ENCODE results near the gene PRPSAP2.
"Not testable (repeated sequence)": the region's sequence is repeated elsewhere in the genome, so short reads cannot be mapped to it uniquely, and the experiment has no call there.

Gene PRPSAP2

GRCh38 chr17:18889658-18890057 lies 31.7 kb downstream of the PRPSAP2 start:
- DNase-seq (ENCODE audit: low read depth in 2 of 2), result no peak

- no peak for DNase-seq (ENCODE audit: low read depth in 2 of 2)
These were observed 33.6 kb downstream of the PRPSAP2 start for GRCh38 chr17:18891541-18891940.

GRCh38 chr17:18896146-18896545 lies 38.2 kb downstream of the PRPSAP2 start:
- no peak for DNase-seq (ENCODE audit: low read depth in 2 of 2)

GRCh38 chr17:18896947-18897346 lies 39.0 kb downstream of the PRPSAP2 start:
- DNase-seq (ENCODE audit: low read depth in 2 of 2), result no peak

GRCh38 chr17:18904482-18904881 lies 46.6 kb downstream of the PRPSAP2 start:
- no peak for DNase-seq (ENCODE audit: low read depth in 2 of 2)

GRCh38 chr17:18905226-18905625 lies 47.3 kb downstream of the PRPSAP2 start:
- no peak for DNase-seq (ENCODE audit: low read depth in 2 of 2)

GRCh38 chr17:18910326-18910725 lies 52.4 kb downstream of the PRPSAP2 start:
- no peak for DNase-seq (ENCODE audit: low read depth in 2 of 2)

- DNase-seq (ENCODE audit: low read depth in 2 of 2), result no peak
These were observed 53.0 kb downstream of the PRPSAP2 start for GRCh38 chr17:18910881-18911280.

GRCh38 chr17:18916816-18917500 lies 59.0 kb downstream of the PRPSAP2 start:
- no peak for DNase-seq (ENCODE audit: low read depth in 2 of 2)

GRCh38 chr17:18917506-18918032 lies 59.6 kb downstream of the PRPSAP2 start:
- DNase-seq (ENCODE audit: low read depth in 2 of 2), result no peak

- no peak for DNase-seq (ENCODE audit: low read depth in 2 of 2)
These were observed 62.0 kb downstream of the PRPSAP2 start for GRCh38 chr17:18919963-18920362.

GRCh38 chr17:18920911-18921441 lies 63.0 kb downstream of the PRPSAP2 start:
- DNase-seq (ENCODE audit: low read depth in 2 of 2), result no peak

- no peak for DNase-seq (ENCODE audit: low read depth in 2 of 2)
These were observed 63.6 kb downstream of the PRPSAP2 start for GRCh38 chr17:18921485-18921884.

- no peak for DNase-seq (ENCODE audit: low read depth in 2 of 2)
These were observed 64.1 kb downstream of the PRPSAP2 start for GRCh38 chr17:18921912-18922451.

- DNase-seq (ENCODE audit: low read depth in 2 of 2), result not testable (repeated sequence)
These were observed 64.7 kb downstream of the PRPSAP2 start for GRCh38 chr17:18922596-18922995.

- DNase-seq (ENCODE audit: low read depth in 2 of 2), result no peak
These were observed 67.3 kb downstream of the PRPSAP2 start for GRCh38 chr17:18925187-18925586.

GRCh38 chr17:18928628-18929125 lies 70.7 kb downstream of the PRPSAP2 start:
- no peak for DNase-seq (ENCODE audit: low read depth in 2 of 2)

GRCh38 chr17:18932360-18933055 lies 74.6 kb downstream of the PRPSAP2 start:
- no peak for DNase-seq (ENCODE audit: low read depth in 2 of 2)

GRCh38 chr17:18933102-18934058 lies 75.4 kb downstream of the PRPSAP2 start:
- DNase-seq (ENCODE audit: low read depth in 2 of 2), result no peak

- DNase-seq (ENCODE audit: low read depth in 2 of 2), result no peak
These were observed 80.2 kb downstream of the PRPSAP2 start for GRCh38 chr17:18937981-18938691.

GRCh38 chr17:18938692-18939023 lies 80.7 kb downstream of the PRPSAP2 start:
- DNase-seq (ENCODE audit: low read depth in 2 of 2), result no peak

Data from stimulated activated CD4-positive, alpha-beta T cell treated with anti-CD3 and anti-CD28 coated beads, Interleukin-4, amount 100 ng/mL, for 48 hours (primary cell).